Stomach (tissue), 9 donors: Measurements from ENCODE around the gene STRIP1. TPM values are rescaled to one million over a fixed set of nuclear protein-coding genes. Genes with fewer than 3 reads are reported as not detected.

Experiments used
- DNase-seq, 2 donors: peaks; one replicate each; pipeline versions ENCODE4 v3.0.0 to v3.0.0-alpha.2; 2013 to 2019
- H3K27ac ChIP-seq, 5 donors: fragments of 200-600 bp in 4 of 5; sonication (generic) in 4 of 5; one replicate each; pipeline ENCODE4 v1.5.1; 2013 to 2019; ENCODE audit warnings: mild to moderate bottlenecking in 1 of 5, moderate library complexity in 1 of 5
- H3K27me3 ChIP-seq, 3 donors: fragments of 200-600 bp; sonication (generic); one replicate each; pipeline ENCODE4 v1.5.1; 2017 to 2019; ENCODE audit warnings: mixed run types in 1 of 3
- H3K36me3 ChIP-seq, 4 donors: fragments of 200-600 bp; sonication (generic); 1 replicate in 3 of 4; 2 replicates in 1 of 4; pipeline ENCODE4 v1.5.1; 2016 to 2019
- H3K4me1 ChIP-seq, 4 donors: fragments of 200-600 bp; sonication (generic); one replicate each; pipeline ENCODE4 v1.5.1; 2016 to 2019
- H3K4me3 ChIP-seq, 4 donors: fragments of 200-600 bp; sonication (generic) in 3 of 4; one replicate each; pipeline ENCODE4 v1.5.1; 2016 to 2019; ENCODE audit warnings: mild to moderate bottlenecking in 1 of 4
- H3K9me3 ChIP-seq, 4 donors: fragments of 200-600 bp; sonication (generic); one replicate each; pipeline ENCODE4 v1.5.1; 2016 to 2019
- EP300 ChIP-seq: sonication (generic); formaldehyde crosslinking; IDR thresholded peaks from one replicate; pipeline ENCODE4 v1.6.1; 2017; ENCODE audit warnings: antibody characterized with exemption
- POLR2A ChIP-seq, 4 donors: fragments of 450-650 bp; IDR thresholded peaks; one replicate each; pipeline ENCODE4 v1.6.1; 2016; ENCODE audit warnings: antibody characterized with exemption in 4 of 4, control low read depth in 2 of 4, mild to moderate bottlenecking in 1 of 4, moderate library complexity in 1 of 4
- POLR2AphosphoS5 ChIP-seq, 3 donors: sonication (generic); formaldehyde crosslinking; IDR thresholded peaks; one replicate each; pipeline ENCODE4 v1.6.1; 2016; ENCODE audit warnings: antibody characterized with exemption in 3 of 3
- WGBS, 5 donors: extraction: QIAGEN DNeasy Blood & Tissue Kit in 3 of 5; methylation state at CpG; one replicate each; pipeline versions ENCODE4 v1.1.5 to v1.1.7; 2013 to 2018; 5-methylcytosine and 5-hydroxymethylcytosine counted together
- intact Hi-C: fragments of 100-400 bp; cut with DNase I; formaldehyde crosslinking; loops from one replicate; pipeline ENCODE4 v1.15.1; 2023; ENCODE audit warnings: low total_unique reads
- polyA plus RNA-seq, 3 donors: library from polyadenylated mRNA; stranded (reverse); fragments of 200-250 nt; gene quantifications; one replicate each; pipeline ENCODE4 v1.2.3, GENCODE V29; 2013
- total RNA-seq, 5 donors: library from RNA; depleted of rRNA; stranded (reverse); fragments of >200 nt; gene quantifications; one replicate each; pipeline versions ENCODE4 v1.1.0 to v1.2.3, GENCODE V29; 2014 to 2016
- TF ChIP-seq, protein P1 (sequence below), 7 experiments: fragments of 450-650 bp in 4 of 7; fragments of 200-600 bp in 3 of 7; sonication (generic) in 3 of 7; IDR thresholded peaks; one replicate each; pipeline ENCODE4 v1.5.1; 2016 to 2019; ENCODE audit warnings: antibody characterized with exemption in 7 of 7, control low read depth in 2 of 7, mild to moderate bottlenecking in 1 of 7
- donor health status: healthy with polysubstance abuse.
- donor health status: Bipolar disorder and iron deficiency.
- donor health status: healthy.

The STRIP1 gene
- total and polyA plus RNA-seq, 8 donors = 6.7 to 262 (median 47.3) TPM

DNA sequence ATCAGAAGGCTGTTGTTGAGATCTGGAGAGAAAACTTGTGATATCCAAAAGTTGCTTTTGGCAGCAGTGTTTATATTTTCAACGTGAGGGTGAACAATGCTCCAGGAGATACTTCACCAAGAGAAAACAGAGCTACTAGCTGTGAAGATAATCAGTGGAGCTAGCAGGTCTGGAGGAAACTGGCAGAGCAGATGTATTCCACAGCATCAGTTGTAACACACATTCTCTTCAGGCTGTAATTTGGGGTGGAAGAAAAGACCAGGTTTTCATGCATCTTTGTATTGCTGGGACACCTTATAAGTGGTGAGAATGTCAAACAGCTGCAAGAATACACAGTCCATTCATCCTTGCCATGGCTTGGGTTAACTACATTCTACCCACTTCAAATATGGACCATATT lies 27.9 kb upstream of the STRIP1 start:
- H3K4me3 ChIP-seq = no peak overlapping the region
- intact Hi-C loops = no loop called here
- DNase-seq = no peak
- peaks cover 37 to 72% (median 53%) of the 10 kb centered on the region in 4 donors for H3K4me1 ChIP-seq
- no peak overlapping the region for H3K27ac ChIP-seq
- TF ChIP-seq EP300 = no peak
- no peaks in the 10 kb centered on the region for H3K9me3 ChIP-seq
- WGBS, 5 donors = 16 to 32% (median 21%) methylated on average over 1 of the region's 1 CpG
- H3K27me3 ChIP-seq = no peaks in the 10 kb centered on the region
- H3K36me3 ChIP-seq = peaks cover 19 to 32% (median 29%) of the 10 kb centered on the region in 4 donors

GRCh38 chr1:110007046-110007830 lies 27.2 kb upstream of the STRIP1 start:
- 39 to 59% (median 45%) methylated on average over 4 of the region's 4 CpGs for WGBS, 5 donors
- Histone ChIP-seq H3K27ac (peak overlapping the region in 2 of 5 donors; percentile 35 to 40), H3K4me3 (no peak overlapping the region), H3K27me3 (no peaks in the 10 kb centered on the region), H3K4me1 (peaks cover 37 to 78% (median 55%) of the 10 kb centered on the region in 4 donors), H3K36me3 (peaks cover 24 to 40% (median 36%) of the 10 kb centered on the region in 4 donors), H3K9me3 (no peaks in the 10 kb centered on the region)
- peak in 1 of 2 donors; percentile 32 for DNase-seq
- TF ChIP-seq POLR2AphosphoS5 (IDR thresholded peaks at IDR 0.05) (no peak), POLR2A (IDR thresholded peaks at IDR 0.05) (no peak), EP300 (no peak)
- TF ChIP-seq, protein P1, sequence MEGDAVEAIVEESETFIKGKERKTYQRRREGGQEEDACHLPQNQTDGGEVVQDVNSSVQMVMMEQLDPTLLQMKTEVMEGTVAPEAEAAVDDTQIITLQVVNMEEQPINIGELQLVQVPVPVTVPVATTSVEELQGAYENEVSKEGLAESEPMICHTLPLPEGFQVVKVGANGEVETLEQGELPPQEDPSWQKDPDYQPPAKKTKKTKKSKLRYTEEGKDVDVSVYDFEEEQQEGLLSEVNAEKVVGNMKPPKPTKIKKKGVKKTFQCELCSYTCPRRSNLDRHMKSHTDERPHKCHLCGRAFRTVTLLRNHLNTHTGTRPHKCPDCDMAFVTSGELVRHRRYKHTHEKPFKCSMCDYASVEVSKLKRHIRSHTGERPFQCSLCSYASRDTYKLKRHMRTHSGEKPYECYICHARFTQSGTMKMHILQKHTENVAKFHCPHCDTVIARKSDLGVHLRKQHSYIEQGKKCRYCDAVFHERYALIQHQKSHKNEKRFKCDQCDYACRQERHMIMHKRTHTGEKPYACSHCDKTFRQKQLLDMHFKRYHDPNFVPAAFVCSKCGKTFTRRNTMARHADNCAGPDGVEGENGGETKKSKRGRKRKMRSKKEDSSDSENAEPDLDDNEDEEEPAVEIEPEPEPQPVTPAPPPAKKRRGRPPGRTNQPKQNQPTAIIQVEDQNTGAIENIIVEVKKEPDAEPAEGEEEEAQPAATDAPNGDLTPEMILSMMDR (IDR thresholded peaks at IDR 0.05) = no peak
- intact Hi-C loops = no loop called here

- 87 to 97% (median 93%) methylated on average over 7 of the region's 7 CpGs for WGBS, 5 donors
- peaks cover 39 to 58% (median 54%) of the 10 kb centered on the region in 4 donors for H3K36me3 ChIP-seq
- intact Hi-C loops = no loop called here
- no peak overlapping the region for H3K4me3 ChIP-seq
- no peaks in the 10 kb centered on the region for H3K9me3 ChIP-seq
- no peak for DNase-seq
- H3K27me3 ChIP-seq = no peaks in the 10 kb centered on the region
- no peak for TF ChIP-seq POLR2A (IDR thresholded peaks at IDR 0.05)
- no peak for TF ChIP-seq POLR2AphosphoS5 (IDR thresholded peaks at IDR 0.05)
- TF ChIP-seq EP300 = no peak
- TF ChIP-seq, protein P1 (IDR thresholded peaks at IDR 0.05) = no peak
- no peak overlapping the region for H3K27ac ChIP-seq
- H3K4me1 ChIP-seq = peaks cover 29 to 62% (median 43%) of the 10 kb centered on the region in 4 donors
Observed at GRCh38 chr1:110008971-110009565, 25.4 kb upstream of the STRIP1 start.

- 35 to 48% (median 43%) methylated on average over 2 of the region's 2 CpGs for WGBS, 5 donors
- Histone ChIP-seq H3K4me3 (no peak overlapping the region), H3K9me3 (no peaks in the 10 kb centered on the region), H3K27me3 (no peaks in the 10 kb centered on the region), H3K36me3 (peaks cover 62 to 83% (median 80%) of the 10 kb centered on the region in 4 donors), H3K4me1 (peaks cover 6 to 37% (median 21%) of the 10 kb centered on the region in 4 donors), H3K27ac (peak overlapping the region in 2 of 5 donors; percentile 35 to 50)
- intact Hi-C loops = no loop called here
- peak; percentile 33 to 80 for DNase-seq
- peak in 1 of 3 donors; percentile 32 for TF ChIP-seq POLR2AphosphoS5 (IDR thresholded peaks at IDR 0.05)
- TF ChIP-seq EP300 = no peak
- TF ChIP-seq, protein P1 (IDR thresholded peaks at IDR 0.05) = peak in 5 of 7 experiments; percentile 18 to 55 (median 36)
Observed at GRCh38 chr1:110011527-110012041, 22.8 kb upstream of the STRIP1 start.
